ENCODE results near the gene WDR26.

Gene WDR26

GRCh38 chr1:224435999-224436398, 1.4 kb upstream of the WDR26 start:
- Histone ChIP-seq H3K27ac (ENCODE audit: low read length, poor library complexity, severe bottlenecking) (no peak overlapping the region), H4K8ac (ENCODE audit: low read length) (no peak overlapping the region), H3K14ac (ENCODE audit: low read length in 2 of 2) (no peak overlapping the region), H2AK5ac (ENCODE audit: low read length, severe bottlenecking) (no peak overlapping the region), H3K9ac (ENCODE audit: low read length) (peak overlapping the region; percentile 97), H2BK5ac (ENCODE audit: low read depth, low read length, poor library complexity, severe bottlenecking) (no peak overlapping the region), H3K23ac (ENCODE audit: low read length in 2 of 2) (no peak overlapping the region), H3K79me1 (replicated peaks; ENCODE audit: low read length, poor library complexity, severe bottlenecking) (peaks cover 9% of the 10 kb centered on the region), H2BK12ac (ENCODE audit: low read length in 2 of 2) (no peak overlapping the region), H3K4me2 (ENCODE audit: low read length, poor library complexity, severe bottlenecking) (peak overlapping the region; percentile 3), H2AFZ (ENCODE audit: low read depth, low read length) (no peak overlapping the region), H3K36me3 (ENCODE audit: control insufficient read depth in 1 of 2, insufficient read depth in 2 of 2, low read depth in 1 of 2, low read length in 2 of 2) (peaks cover 4 to 21% of the 10 kb centered on the region in 2 experiments), H3K9me3 (ENCODE audit: control insufficient read depth, low read length) (no peaks in the 10 kb centered on the region), H3K4me3 (ENCODE audit: insufficient read depth in 1 of 2, low read depth in 1 of 2, low read length in 2 of 2) (peak overlapping the region in 1 of 2 experiments; percentile 96), H3K4ac (ENCODE audit: low read depth in 1 of 2, low read length in 2 of 2) (no peak overlapping the region), H3K18ac (ENCODE audit: low read depth in 1 of 2, low read length in 2 of 2) (no peak overlapping the region), H3K27me3 (ENCODE audit: control insufficient read depth in 1 of 2, insufficient read depth in 1 of 2, low read length in 2 of 2) (no peaks in the 10 kb centered on the region), H2BK120ac (ENCODE audit: low read depth, low read length) (no peak overlapping the region), H4K91ac (ENCODE audit: low read length) (no peak overlapping the region), H2BK15ac (ENCODE audit: low read depth, poor library complexity, severe bottlenecking) (no peak overlapping the region), H3K4me1 (ENCODE audit: control insufficient read depth, insufficient read depth, low read depth, low read length) (peaks cover 7% of the 10 kb centered on the region)
- WGBS, result 60% methylated on average over 1 of the region's 1 CpG
- DNase-seq, result no peak

GRCh38 chr1:224435318-224435763, 744 bp upstream of the WDR26 start:
- H2AK5ac ChIP-seq (ENCODE audit: low read length, severe bottlenecking), result no peak overlapping the region
- peak overlapping the region; percentile 96 to 100 for H3K4me3 ChIP-seq (ENCODE audit: insufficient read depth in 1 of 2, low read depth in 1 of 2, low read length in 2 of 2)
- H3K36me3 ChIP-seq (ENCODE audit: control insufficient read depth in 1 of 2, insufficient read depth in 2 of 2, low read depth in 1 of 2, low read length in 2 of 2), result peaks cover 4 to 19% of the 10 kb centered on the region in 2 experiments
- no peaks in the 10 kb centered on the region for H3K27me3 ChIP-seq (ENCODE audit: control insufficient read depth in 1 of 2, insufficient read depth in 1 of 2, low read length in 2 of 2)
- peak overlapping the region; percentile 97 for H3K9ac ChIP-seq (ENCODE audit: low read length)
- H3K14ac ChIP-seq (ENCODE audit: low read length in 2 of 2), result no peak overlapping the region
- H3K4me2 ChIP-seq (ENCODE audit: low read length, poor library complexity, severe bottlenecking), result peak overlapping the region; percentile 79
- no peak overlapping the region for H3K23ac ChIP-seq (ENCODE audit: low read length in 2 of 2)
- H3K4me1 ChIP-seq (ENCODE audit: control insufficient read depth, insufficient read depth, low read depth, low read length), result peaks cover 7% of the 10 kb centered on the region
- H4K91ac ChIP-seq (ENCODE audit: low read length), result no peak overlapping the region
- peak; percentile 70 for DNase-seq
- peak overlapping the region; percentile 83 for H2AFZ ChIP-seq (ENCODE audit: low read depth, low read length)
- H3K4ac ChIP-seq (ENCODE audit: low read depth in 1 of 2, low read length in 2 of 2), result peak overlapping the region in 1 of 2 experiments; percentile 58
- peak overlapping the region in 1 of 2 experiments; percentile 96 for H3K18ac ChIP-seq (ENCODE audit: low read depth in 1 of 2, low read length in 2 of 2)
- H2BK15ac ChIP-seq (ENCODE audit: low read depth, poor library complexity, severe bottlenecking), result no peak overlapping the region
- peaks cover 9% of the 10 kb centered on the region for H3K79me1 ChIP-seq (replicated peaks; ENCODE audit: low read length, poor library complexity, severe bottlenecking)
- H4K8ac ChIP-seq (ENCODE audit: low read length), result peak overlapping the region; percentile 93
- WGBS, result 6% methylated on average over 3 of the region's 4 CpGs
- H2BK120ac ChIP-seq (ENCODE audit: low read depth, low read length), result peak overlapping the region; percentile 36
- no peaks in the 10 kb centered on the region for H3K9me3 ChIP-seq (ENCODE audit: control insufficient read depth, low read length)
- H2BK12ac ChIP-seq (ENCODE audit: low read length in 2 of 2), result no peak overlapping the region
- H2BK5ac ChIP-seq (ENCODE audit: low read depth, low read length, poor library complexity, severe bottlenecking), result no peak overlapping the region
- peak overlapping the region; percentile 29 for H3K27ac ChIP-seq (ENCODE audit: low read length, poor library complexity, severe bottlenecking)

- Histone ChIP-seq H4K91ac (ENCODE audit: low read length) (peak overlapping the region; percentile 30), H2BK12ac (ENCODE audit: low read length in 2 of 2) (peak overlapping the region in 1 of 2 experiments; percentile 93), H2BK5ac (ENCODE audit: low read depth, low read length, poor library complexity, severe bottlenecking) (peak overlapping the region; percentile 22), H3K36me3 (ENCODE audit: control insufficient read depth in 1 of 2, insufficient read depth in 2 of 2, low read depth in 1 of 2, low read length in 2 of 2) (peaks cover under 1 to 26% of the 10 kb centered on the region in 2 experiments), H3K4me3 (ENCODE audit: insufficient read depth in 1 of 2, low read depth in 1 of 2, low read length in 2 of 2) (peak overlapping the region; percentile 97 to 100), H3K4me2 (ENCODE audit: low read length, poor library complexity, severe bottlenecking) (peak overlapping the region; percentile 66), H2AFZ (ENCODE audit: low read depth, low read length) (no peak overlapping the region), H3K14ac (ENCODE audit: low read length in 2 of 2) (peak overlapping the region; percentile 6 to 99), H3K18ac (ENCODE audit: low read depth in 1 of 2, low read length in 2 of 2) (peak overlapping the region; percentile 89 to 98), H3K27me3 (ENCODE audit: control insufficient read depth in 1 of 2, insufficient read depth in 1 of 2, low read length in 2 of 2) (no peaks in the 10 kb centered on the region), H2AK5ac (ENCODE audit: low read length, severe bottlenecking) (no peak overlapping the region), H3K4me1 (ENCODE audit: control insufficient read depth, insufficient read depth, low read depth, low read length) (peaks cover 4% of the 10 kb centered on the region), H4K8ac (ENCODE audit: low read length) (peak overlapping the region; percentile 87), H3K79me1 (replicated peaks; ENCODE audit: low read length, poor library complexity, severe bottlenecking) (peaks cover 6% of the 10 kb centered on the region), H3K27ac (ENCODE audit: low read length, poor library complexity, severe bottlenecking) (peak overlapping the region; percentile 75), H3K9ac (ENCODE audit: low read length) (peak overlapping the region; percentile 97), H2BK15ac (ENCODE audit: low read depth, poor library complexity, severe bottlenecking) (peak overlapping the region; percentile 48), H3K4ac (ENCODE audit: low read depth in 1 of 2, low read length in 2 of 2) (peak overlapping the region; percentile 46 to 77), H2BK120ac (ENCODE audit: low read depth, low read length) (peak overlapping the region; percentile 90), H3K23ac (ENCODE audit: low read length in 2 of 2) (peak overlapping the region in 1 of 2 experiments; percentile 91), H3K9me3 (ENCODE audit: control insufficient read depth, low read length) (no peaks in the 10 kb centered on the region)
- WGBS, result 2% methylated on average over 35 of the region's 88 CpGs
- peak; percentile 57 for DNase-seq
Observed at GRCh38 chr1:224433701-224434672, 610 bp downstream of the WDR26 start.

All from mesenchymal stem cell (in vitro differentiated cells and primary cell).